GM20431 (cell line): Measurements from ENCODE around the gene ST8SIA4.

Experiments
- in situ Hi-C: fragments of 300-500 bp; cut with MseI, MboI; formaldehyde crosslinking; loops from one replicate; pipeline ENCODE4 v1.15.0; 2020; ENCODE audit warnings: low sequenced_read_pairs; ENCODE audit not compliant: unreplicated experiment

Gene ST8SIA4

GRCh38 chr5:100790951-100791350, 112.1 kb downstream of the ST8SIA4 start:
- in situ Hi-C loops, result loop anchor here (25.0 kb wide), 1 partner anchor 96 kb away; no protein-coding TSS in a partner anchor

DNA sequence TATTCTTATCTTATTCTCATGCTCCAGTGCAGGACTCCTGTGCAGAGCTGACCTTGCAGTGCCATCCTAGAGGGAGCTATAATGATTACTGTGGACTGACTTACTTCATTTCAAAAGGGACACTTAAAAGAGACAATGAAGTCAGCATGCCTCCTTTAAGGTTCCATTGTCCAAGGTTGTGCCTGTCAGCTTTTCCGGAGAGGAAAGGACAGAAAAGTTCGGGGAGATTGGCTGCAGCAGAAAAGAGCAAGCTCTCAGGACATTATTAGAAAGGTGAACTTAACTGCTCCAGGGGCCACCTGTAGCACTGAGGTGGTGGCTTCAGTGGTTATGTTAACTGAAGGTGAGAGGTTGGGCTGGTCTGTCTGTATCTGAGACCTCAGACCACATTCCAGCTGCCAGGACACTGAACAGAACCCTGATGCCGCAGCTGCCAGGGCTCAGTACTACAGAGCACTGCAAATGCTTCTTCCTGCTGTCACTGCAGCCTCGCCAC, 112.9 kb downstream of the ST8SIA4 start:
- in situ Hi-C loops, result loop anchor here (25.0 kb wide), 1 partner anchor 97 kb away; no protein-coding TSS in a partner anchor

DNA sequence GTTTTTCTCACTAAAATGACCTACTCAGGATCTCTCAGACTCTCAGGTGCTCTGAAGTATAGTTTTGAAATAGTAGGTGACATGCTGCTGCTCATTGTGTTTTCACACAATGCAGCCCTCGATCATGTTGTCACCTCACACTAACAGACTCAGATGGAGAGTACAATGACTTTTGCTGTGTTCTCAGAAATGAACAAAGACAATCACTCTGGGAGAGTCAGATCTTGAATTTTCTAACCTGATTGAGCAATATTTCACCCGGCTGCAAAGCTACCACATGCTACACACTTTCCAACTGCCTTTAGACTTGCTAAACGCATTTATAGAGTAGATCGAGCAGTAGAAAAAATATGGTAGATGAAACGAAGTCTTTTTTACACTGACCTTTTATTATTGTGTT, 113.4 kb downstream of the ST8SIA4 start:
- in situ Hi-C loops, result loop anchor here (25.0 kb wide), 1 partner anchor 98 kb away; no protein-coding TSS in a partner anchor

- in situ Hi-C loops, result loop anchor here (25.0 kb wide), 1 partner anchor 99 kb away; no protein-coding TSS in a partner anchor
Observed at GRCh38 chr5:100788417-100788816, 114.7 kb downstream of the ST8SIA4 start.

- in situ Hi-C loops, result loop anchor here (25.0 kb wide), 1 partner anchor 100 kb away; no protein-coding TSS in a partner anchor
Observed at GRCh38 chr5:100787648-100788047, 115.4 kb downstream of the ST8SIA4 start.

DNA sequence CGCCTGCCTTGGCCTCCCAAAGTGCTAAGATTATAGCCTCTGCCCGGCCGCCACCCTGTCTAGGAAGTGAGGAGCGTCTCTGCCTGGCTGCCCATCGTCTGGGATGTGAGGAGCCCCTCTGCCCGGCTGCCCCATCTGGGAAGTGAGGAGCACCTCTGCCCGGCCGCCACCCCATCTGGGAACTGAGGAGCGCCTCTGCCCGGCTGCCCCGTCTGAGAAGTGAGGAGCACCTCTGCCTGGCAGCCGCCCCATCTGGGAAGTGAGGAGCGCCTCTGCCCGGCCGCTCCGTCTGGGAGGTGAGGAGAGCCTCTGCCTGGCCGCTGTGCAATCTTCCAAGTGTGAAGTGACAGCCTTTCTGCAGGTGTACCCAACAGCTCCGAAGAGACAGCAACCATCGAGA, 117.5 kb downstream of the ST8SIA4 start:
- in situ Hi-C loops, result loop anchor here (25.0 kb wide), 1 partner anchor 102 kb away; no protein-coding TSS in a partner anchor

- in situ Hi-C loops, result loop anchor here (25.0 kb wide), 1 partner anchor 107 kb away; no protein-coding TSS in a partner anchor
Observed at GRCh38 chr5:100780376-100780870, 122.7 kb downstream of the ST8SIA4 start.

DNA sequence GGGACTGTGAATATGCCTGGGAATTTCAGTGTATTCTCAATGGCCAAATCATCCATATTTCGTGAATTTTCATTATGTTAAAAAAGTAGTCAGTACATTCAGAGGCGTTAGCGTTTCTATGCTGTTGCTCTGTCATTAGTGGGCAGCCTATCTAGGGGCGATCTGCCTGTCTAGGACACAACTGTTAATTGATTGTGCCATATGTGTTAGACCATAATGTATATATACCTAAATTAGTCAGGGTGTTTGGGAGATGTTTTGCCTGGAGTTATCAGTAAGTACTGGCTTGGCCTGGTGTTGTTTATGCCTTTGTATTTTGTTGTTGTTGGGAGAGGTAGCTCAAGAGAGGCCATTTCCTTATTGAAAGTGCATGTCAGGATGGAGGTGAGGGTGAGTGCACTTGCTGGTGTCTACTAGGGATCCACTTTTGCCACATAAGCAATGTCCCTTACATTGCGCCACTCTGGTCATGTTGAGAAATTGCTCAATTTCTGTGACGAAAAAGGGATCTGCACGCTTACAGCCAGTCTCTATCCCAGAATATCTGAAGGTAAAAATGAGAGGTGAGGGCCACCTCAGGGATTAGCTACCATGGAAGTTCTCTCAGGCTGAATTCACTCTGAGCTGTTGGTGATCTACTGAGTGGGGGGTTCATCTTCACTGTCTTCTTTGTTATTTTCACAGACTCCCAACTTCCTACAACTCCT, 123.3 kb downstream of the ST8SIA4 start:
- in situ Hi-C loops, result loop anchor here (25.0 kb wide), 1 partner anchor 107 kb away; no protein-coding TSS in a partner anchor

DNA sequence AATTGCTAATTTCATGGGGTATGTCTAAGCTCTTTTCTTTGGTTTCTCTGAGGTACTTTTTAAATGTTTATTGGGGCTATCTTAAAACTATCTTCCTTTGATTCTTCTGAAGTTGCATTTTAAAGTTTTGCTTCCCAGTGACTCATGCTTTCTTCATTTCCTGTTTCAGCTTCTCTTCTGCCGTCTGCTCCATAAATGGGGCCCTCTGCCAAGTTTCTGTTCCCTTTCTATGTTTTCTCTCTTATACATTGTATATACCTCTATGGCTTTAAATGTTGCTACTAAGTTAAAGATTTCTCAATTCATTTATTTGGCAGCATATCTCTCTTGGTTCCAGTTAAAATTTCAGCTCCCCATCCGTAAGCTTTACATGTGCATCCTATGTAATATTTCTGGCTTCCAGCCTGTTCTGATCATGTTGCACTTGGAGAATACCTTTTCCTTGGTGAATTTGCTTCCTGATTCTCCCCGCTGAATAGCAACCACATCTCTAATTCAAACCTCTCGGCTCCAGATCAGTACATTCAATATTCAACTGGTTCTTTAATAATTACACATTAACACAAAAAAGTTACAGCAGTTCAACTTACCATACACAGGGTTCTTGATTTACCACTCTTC, 125.3 kb downstream of the ST8SIA4 start:
- in situ Hi-C loops, result loop anchor here (25.0 kb wide), 1 partner anchor 110 kb away; no protein-coding TSS in a partner anchor

DNA sequence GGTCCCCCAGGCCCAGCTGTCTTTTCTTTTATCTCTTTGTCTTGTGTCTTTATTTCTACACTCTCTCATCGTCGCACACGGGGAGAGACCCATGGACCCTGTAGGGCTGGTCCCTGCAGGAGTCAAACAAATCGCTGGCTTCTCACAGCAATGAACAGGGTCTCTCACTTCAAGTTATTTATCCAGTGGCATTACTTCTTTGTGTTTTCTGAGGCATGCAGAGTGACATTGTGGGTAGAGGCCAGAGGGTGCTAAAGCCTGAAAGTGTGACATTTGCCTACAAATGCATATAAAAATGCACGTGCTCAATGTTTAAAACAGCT, 127.6 kb downstream of the ST8SIA4 start:
- in situ Hi-C loops, result loop anchor here (25.0 kb wide), 1 partner anchor 112 kb away; no protein-coding TSS in a partner anchor

DNA sequence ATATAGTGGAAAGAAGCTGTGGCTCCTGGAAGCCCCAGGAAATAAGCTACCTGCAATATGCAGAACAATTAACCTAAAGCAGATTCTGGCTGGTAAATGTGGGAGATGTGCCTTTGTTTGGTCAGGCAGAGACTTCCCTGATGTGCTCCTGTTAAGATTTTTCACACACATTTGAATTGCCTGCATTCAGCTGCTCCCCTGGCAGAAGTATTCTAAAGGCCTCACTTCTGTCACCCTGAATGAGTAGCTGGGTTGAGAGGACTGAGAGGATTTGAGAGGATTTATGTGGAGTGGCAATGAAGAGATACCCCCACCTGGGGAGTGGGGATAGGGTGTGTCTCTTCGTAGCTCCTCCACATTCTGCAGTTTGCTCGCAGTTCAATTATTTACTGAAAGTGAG, 130.5 kb downstream of the ST8SIA4 start:
- in situ Hi-C loops, result no loop called here

DNA sequence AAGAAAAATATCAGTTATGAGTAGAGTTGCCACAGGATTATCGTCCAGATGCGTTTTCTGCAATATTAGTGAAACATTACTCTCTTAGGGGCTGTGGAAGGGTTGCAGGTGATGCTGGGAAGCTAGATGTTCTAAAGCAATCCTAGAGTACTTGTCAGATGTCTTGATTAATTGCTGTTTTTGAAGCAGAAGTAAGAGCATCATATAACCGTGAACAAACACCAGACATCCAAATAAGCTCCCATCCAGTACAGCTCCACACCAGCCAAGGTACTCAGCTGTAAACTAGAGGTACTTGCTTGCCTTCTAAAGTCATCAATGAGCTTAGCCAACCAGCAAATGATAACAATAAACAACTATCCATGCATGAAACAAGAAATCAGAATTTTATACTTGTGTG, 131.1 kb downstream of the ST8SIA4 start:
- in situ Hi-C loops, result no loop called here

GRCh38 chr5:100771181-100771580, 131.9 kb downstream of the ST8SIA4 start:
- in situ Hi-C loops, result no loop called here

DNA sequence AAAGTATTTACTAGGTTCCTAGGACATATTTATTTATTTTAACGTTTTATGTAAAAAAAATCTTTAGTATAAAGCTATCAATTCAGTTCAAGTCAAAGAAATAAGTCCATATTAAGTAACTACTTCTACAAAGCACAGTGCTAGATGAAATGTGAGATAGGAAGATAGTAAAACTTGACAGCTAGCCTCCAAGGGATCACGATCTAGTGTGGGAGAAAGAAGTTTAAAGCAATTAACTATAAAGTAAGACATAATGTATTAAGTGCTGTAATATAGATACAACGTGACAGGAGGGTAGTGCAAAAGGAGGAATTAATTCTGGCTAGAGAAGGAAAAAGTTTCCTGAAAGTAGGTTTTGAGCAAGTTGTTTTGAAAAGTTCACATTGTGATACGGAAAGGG, 134.9 kb downstream of the ST8SIA4 start:
- in situ Hi-C loops, result no loop called here

GRCh38 chr5:100762995-100763394, 140.1 kb downstream of the ST8SIA4 start:
- in situ Hi-C loops, result no loop called here

GRCh38 chr5:100762108-100762507, 141.0 kb downstream of the ST8SIA4 start:
- in situ Hi-C loops, result no loop called here

- in situ Hi-C loops, result no loop called here
Observed at GRCh38 chr5:100761192-100761591, 141.9 kb downstream of the ST8SIA4 start.

DNA sequence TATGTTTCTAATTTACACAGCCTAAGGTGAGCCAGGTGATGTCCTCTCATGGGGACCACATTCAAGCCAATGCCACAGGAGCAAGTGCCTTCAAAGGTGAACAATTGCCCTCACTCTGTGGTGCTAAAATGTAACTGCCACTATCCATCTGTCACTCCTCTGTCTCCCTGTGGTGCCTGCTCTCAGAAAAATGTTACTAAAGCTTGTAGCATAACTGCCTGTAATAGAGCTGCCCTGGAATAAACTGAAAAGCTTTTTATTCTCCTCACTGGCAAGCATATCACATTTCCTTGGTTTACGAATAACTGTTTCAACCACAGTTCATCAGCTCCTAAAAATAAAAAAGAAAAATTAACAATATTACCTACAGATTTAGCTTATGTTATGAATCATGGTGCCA, 142.4 kb downstream of the ST8SIA4 start:
- in situ Hi-C loops, result no loop called here

DNA sequence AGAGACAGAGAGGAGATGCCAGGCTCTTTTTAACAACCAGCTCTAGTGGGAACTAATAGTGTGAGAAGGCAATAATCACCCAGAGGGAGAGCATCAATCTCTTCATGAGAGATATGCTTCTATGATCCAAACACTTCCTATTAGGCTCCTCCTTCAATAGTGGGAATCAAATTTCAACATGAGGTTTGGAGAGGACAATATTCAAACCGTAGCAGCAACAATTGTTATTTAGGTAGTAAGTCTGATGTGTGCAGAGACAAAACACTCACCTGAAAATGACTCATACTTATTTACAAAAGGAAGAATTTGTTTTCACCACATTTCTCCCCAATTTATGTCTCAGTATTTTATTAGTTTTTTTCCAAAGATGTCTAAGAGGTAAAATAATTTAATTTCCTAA, 144.3 kb downstream of the ST8SIA4 start:
- in situ Hi-C loops, result no loop called here

GRCh38 chr5:100758306-100758705, 144.8 kb downstream of the ST8SIA4 start:
- in situ Hi-C loops, result no loop called here

GRCh38 chr5:100757618-100758017, 145.5 kb downstream of the ST8SIA4 start:
- in situ Hi-C loops, result no loop called here
